ENCODE results near the gene BIK.

DNA sequence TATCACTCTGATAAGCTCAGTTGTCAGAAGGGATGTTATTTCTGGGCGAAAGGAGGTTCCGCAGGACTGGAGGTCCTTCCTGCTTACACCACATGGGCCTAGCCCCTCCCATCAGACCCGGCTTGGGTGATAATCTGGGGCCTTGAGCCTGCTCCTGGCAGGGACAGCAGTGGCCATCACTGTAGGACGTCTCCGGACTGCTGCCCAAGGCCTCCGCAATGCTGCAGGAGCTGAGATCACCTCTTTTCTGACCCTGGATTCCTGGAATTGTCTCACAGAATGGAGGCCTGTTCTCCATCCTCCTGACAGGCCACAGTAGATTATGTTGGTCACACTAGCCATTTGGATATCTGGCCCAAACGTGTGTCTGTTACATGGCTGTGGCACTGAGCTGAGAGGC lies 9.2 kb upstream of the BIK start:
- TF ChIP-seq POLR2A (IDR thresholded peaks at IDR 0.05; ENCODE audit: low read depth, low read length) (no peak), POLR2AphosphoS5 (IDR thresholded peaks at IDR 0.05; ENCODE audit: low read depth, low read length) (no peak)

Measured in GM12892 (cell line).